ENCODE data around the gene DDX24.

DDX24 gene

DNA sequence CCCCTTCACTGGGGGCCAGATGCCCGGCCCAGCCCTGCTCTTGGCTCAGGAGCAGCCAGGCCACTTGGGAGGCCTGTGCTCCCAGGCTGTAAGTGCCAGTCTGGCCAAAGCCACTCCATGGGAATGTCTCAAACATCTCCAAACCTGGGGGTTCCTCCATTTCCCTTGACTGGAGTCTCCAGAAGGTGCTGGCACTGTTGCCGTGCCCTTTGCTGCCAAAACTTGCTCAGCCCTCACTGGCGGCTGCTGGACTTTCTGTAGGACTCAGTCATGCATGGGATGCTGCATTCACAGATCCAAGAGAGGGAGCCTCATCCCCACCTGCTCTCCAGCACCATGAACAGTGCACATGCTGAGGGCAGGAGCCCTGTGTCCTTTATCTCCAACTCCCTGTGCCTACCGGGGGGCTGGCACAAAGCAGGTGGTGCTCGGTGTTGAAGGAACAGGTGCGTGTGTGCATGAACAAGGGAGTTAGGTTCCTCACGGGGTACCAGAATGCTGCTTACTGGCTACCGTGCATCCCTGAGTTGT is 64.5 kb downstream of the DDX24 start:
- TF ChIP-seq GATA2 (IDR thresholded peaks at IDR 0.05; ENCODE audit: low read depth, low read length) (no peak), GATA3 (IDR thresholded peaks at IDR 0.05; ENCODE audit: low read depth, low read length) (no peak)

GRCh38 chr14:94015223-94015622 is 65.8 kb downstream of the DDX24 start:
- TF ChIP-seq GATA2 (IDR thresholded peaks at IDR 0.05; ENCODE audit: low read depth, low read length) (no peak), GATA3 (IDR thresholded peaks at IDR 0.05; ENCODE audit: low read depth, low read length) (no peak)

DNA sequence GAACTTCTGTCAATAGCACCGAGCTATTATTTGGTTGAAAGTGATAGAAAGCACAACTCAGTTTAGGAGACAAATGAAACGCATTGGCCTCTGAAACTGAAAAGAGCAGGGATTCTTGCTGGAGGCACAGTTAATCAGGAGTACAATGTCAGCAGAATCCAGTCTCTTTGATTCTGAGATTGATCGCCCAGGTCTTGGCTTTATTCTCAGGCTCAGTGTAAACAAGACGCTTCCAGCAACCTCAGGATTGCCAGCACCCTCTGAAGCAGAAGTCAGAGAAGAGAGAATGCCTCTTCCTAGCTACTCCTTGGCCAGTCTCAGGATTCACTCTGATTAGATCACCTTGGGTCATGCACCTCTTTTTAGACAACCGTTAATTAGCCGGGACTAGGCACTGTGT is 66.6 kb downstream of the DDX24 start:
- no peak for TF ChIP-seq GATA2 (IDR thresholded peaks at IDR 0.05; ENCODE audit: low read depth, low read length)
- TF ChIP-seq GATA3 (IDR thresholded peaks at IDR 0.05; ENCODE audit: low read depth, low read length): no peak

DNA sequence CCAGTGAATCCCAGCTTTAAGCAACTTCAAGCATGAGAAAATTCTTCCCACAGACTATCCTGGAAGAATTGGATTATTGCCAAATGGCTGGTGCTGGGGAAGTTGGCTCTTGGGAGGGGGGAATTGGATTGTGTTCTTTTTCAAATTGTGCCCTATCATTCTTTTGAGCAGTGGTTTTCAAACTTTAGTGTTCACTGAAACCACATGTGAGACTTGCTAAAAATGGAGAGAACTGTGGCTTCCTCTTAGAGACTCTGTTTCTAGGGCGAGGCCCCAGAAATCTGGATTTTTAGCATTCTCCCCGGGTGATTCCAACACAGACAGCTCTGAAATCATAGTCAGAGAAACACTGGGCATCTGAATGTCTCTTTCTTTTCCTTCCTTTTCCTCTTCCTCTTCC is 69.2 kb downstream of the DDX24 start:
- TF ChIP-seq GATA3 (IDR thresholded peaks at IDR 0.05; ENCODE audit: low read depth, low read length) (no peak), GATA2 (IDR thresholded peaks at IDR 0.05; ENCODE audit: low read depth, low read length) (no peak)

DNA sequence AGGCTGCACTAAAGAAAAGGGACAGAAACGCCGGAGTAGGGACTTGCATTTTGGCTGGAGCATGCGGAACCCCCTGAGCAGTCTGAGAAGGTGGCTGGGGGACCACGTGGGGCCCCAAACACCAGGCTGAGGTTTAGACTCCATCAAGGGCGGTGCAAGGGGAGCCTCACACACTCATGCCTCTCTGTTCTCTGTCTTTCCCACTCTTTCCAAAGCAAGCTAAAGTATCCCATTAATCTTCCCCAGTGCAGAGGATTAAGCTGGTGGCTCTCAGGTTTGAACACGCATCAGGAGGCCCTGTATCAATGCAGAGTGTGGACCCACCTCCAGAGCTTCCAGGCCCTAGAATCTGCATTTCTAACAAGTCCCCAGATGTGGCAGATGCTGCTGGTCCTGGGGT is 70.4 kb downstream of the DDX24 start:
- TF ChIP-seq GATA3 (IDR thresholded peaks at IDR 0.05; ENCODE audit: low read depth, low read length): no peak
- no peak for TF ChIP-seq GATA2 (IDR thresholded peaks at IDR 0.05; ENCODE audit: low read depth, low read length)

DNA sequence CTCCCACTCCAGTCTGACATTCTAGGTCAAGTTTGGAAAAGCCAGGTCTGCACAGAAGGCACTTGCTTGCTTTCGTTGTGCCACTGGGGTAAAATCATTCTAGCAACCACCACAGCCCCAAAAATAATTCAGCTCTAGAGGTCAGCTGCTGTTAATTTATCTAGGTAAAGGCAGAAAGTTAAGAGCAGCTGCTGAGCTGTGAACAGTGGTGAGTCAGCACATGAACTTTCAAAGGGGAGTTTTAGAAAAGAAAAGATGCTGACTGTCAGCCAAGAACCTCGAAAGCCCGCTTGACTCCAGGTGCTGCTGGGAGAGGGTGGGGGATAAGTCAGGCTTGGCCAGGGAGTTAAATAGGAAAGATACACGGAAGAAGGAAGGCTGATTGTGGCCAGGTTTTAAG is 71.2 kb downstream of the DDX24 start:
- TF ChIP-seq GATA2 (IDR thresholded peaks at IDR 0.05; ENCODE audit: low read depth, low read length) (no peak), GATA3 (IDR thresholded peaks at IDR 0.05; ENCODE audit: low read depth, low read length) (no peak)

DNA sequence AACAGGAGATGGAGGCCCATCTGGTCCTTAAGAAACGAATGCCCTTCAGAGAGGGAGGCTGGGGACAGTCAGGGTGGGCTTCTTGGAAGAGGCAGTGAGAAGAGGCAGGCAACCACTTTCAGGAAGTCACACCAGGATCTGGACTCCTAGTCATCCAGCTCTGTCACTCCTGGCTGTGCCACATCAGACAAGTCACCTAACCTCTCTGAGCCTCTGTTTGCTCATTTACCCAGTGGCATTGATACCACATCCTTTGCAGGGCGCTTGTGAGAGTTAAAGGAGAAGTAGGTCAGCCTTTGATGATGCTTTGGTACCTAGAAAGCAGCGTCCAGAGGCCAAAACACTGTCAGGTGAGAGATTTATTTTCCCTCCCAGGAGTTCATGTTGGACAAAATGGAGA is 72.8 kb downstream of the DDX24 start:
- no peak for TF ChIP-seq GATA2 (IDR thresholded peaks at IDR 0.05; ENCODE audit: low read depth, low read length)
- no peak for TF ChIP-seq GATA3 (IDR thresholded peaks at IDR 0.05; ENCODE audit: low read depth, low read length)

- no peak for TF ChIP-seq GATA2 (IDR thresholded peaks at IDR 0.05; ENCODE audit: low read depth, low read length)
- no peak for TF ChIP-seq GATA3 (IDR thresholded peaks at IDR 0.05; ENCODE audit: low read depth, low read length)
These were observed 75.5 kb downstream of the DDX24 start for GRCh38 chr14:94005324-94006073.

DNA sequence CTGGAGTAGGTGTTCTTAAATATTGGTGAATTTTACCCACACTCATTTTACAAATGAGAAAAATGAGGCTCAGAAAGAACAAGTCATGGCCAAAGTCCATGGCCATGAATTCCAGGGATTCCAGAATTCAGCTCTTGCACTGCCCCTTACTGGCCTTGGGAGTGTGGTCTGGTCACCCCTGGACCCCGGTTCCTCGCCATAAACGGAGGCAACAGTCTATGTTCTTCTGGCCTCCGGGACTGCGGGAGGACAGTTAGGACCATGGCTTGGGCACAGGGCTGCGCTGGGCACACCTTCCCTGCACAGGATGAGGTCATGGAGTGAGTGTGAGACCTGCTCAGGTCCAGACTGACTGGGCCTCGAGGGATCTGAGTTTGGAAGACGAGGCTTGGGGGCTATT is 77.0 kb downstream of the DDX24 start:
- TF ChIP-seq GATA2 (IDR thresholded peaks at IDR 0.05; ENCODE audit: low read depth, low read length) (no peak), GATA3 (IDR thresholded peaks at IDR 0.05; ENCODE audit: low read depth, low read length) (no peak)

DNA sequence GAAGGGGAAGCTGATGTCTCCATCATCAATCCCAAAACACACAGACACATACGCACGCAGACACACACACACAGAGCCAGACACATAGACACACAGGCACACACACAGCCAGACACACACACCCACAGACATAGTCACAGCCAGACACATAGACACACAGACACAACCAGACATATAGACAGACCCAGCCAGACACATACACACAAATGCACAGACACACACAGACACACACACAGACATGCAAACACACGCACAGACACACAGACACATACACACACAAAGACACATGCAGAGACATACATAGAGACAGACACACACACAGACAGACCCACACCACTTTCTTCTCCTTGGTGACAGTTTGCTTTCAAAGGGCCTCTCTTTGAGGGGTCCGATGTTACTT is 77.6 kb downstream of the DDX24 start:
- TF ChIP-seq GATA2 (IDR thresholded peaks at IDR 0.05; ENCODE audit: low read depth, low read length) (no peak), GATA3 (IDR thresholded peaks at IDR 0.05; ENCODE audit: low read depth, low read length) (no peak)

- no peak for TF ChIP-seq GATA3 (IDR thresholded peaks at IDR 0.05; ENCODE audit: low read depth, low read length)
- no peak for TF ChIP-seq GATA2 (IDR thresholded peaks at IDR 0.05; ENCODE audit: low read depth, low read length)
These were observed 79.3 kb downstream of the DDX24 start for GRCh38 chr14:94001501-94002396.

DNA sequence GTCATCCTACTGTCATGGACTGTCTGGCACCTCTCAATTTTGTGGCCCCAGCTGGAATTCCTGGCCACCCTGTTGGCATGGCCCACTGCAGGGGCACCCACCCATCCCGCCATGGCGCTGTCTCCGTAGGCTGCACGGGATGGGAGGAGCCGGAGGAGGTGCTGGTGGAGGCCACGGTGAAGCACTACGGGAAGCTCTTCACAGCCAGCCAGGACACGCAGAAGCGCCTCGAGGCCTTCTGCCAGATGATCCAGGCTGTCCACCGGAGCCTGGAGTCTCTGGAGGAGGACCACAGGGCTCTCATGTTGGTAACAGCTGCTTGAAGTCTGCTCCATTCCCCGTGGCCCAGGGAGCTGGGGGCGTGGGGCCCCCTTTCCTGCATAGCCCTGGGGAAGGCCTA is 80.0 kb downstream of the DDX24 start:
- no peak for TF ChIP-seq GATA3 (IDR thresholded peaks at IDR 0.05; ENCODE audit: low read depth, low read length)
- TF ChIP-seq GATA2 (IDR thresholded peaks at IDR 0.05; ENCODE audit: low read depth, low read length): no peak

- TF ChIP-seq GATA3 (IDR thresholded peaks at IDR 0.05; ENCODE audit: low read depth, low read length) (no peak), GATA2 (IDR thresholded peaks at IDR 0.05; ENCODE audit: low read depth, low read length) (no peak)
These were observed 80.7 kb downstream of the DDX24 start for GRCh38 chr14:94000267-94000666.

DNA sequence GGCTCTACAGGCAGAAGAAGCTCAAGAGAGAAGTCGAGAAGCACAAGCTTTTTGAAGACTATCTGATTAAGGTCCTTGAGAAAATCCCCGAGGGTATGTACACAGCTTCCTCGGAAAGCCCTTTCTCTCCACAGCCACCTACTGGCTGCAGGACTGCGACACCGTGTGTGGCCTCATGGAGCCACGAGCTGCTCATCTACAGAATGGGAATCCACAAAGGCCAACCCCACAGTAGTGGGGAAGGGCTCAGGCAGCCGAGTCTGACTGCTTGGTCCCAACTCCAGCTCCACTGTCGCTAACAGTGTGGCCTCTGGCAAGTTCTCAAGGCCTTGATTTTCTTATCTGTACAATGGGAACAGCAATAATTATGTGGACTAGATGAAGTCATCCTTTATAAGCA is 81.4 kb downstream of the DDX24 start:
- TF ChIP-seq GATA3 (IDR thresholded peaks at IDR 0.05; ENCODE audit: low read depth, low read length) (no peak), GATA2 (IDR thresholded peaks at IDR 0.05; ENCODE audit: low read depth, low read length) (no peak)
